B cell (primary cell): ENCODE measurements around the gene SF3B5. TPM values are rescaled to one million over a fixed set of nuclear protein-coding genes. Genes with fewer than 3 reads are reported as not detected.

Experiments used
- ATAC-seq: fragments of 200-7000 bp; cut with Tn5 transposase; one replicate; pipeline ENCODE4 v1.10.0; 2021; ENCODE audit warnings: low read depth, mild to moderate bottlenecking, moderate number of reproducible peaks, moderate library complexity
- CTCF ChIA-PET: fragments of 350-600 bp; sonication (Branson Sonifier 250); formaldehyde crosslinking; loops from one replicate; lab custom pipeline; 2021; ENCODE audit warnings: antibody characterized with exemption, inconsistent platforms; lab: Charles Lee
- POLR2A ChIA-PET: fragments of 350-600 bp; sonication (Branson Sonifier 250); formaldehyde crosslinking; loops from one replicate; lab custom pipeline; 2021; ENCODE audit warnings: antibody characterized with exemption; lab: Charles Lee
- DNase-seq: peaks from one replicate; pipeline ENCODE4 v3.0.0; 2013
- H2AFZ ChIP-seq: 2 replicates; pipeline ENCODE4 v1.6.1; 2012; ENCODE audit warnings: mild to moderate bottlenecking, low read depth, low read length; ENCODE audit not compliant: insufficient read depth, poor library complexity, severe bottlenecking
- H3K27ac ChIP-seq, 2 donors: 1 replicate in 1 of 2; 2 replicates in 1 of 2; pipeline ENCODE4 v1.5.1; 2012 to 2013; ENCODE audit warnings: low read length in 2 of 2, mild to moderate bottlenecking in 2 of 2, moderate library complexity in 1 of 2
- H3K27me3 ChIP-seq, 4 experiments: fragments of 200-600 bp in 1 of 4; sonication (generic) in 1 of 4; replicated peaks in 1 of 4; 1 replicate in 2 of 4; 2 replicates in 2 of 4; pipeline versions ENCODE4 v1.6.1 to v1.7.0; 2013 to 2016; ENCODE audit warnings: low read length in 3 of 4, mild to moderate bottlenecking in 2 of 4, mixed read lengths in 1 of 4, moderate library complexity in 1 of 4; ENCODE audit not compliant: insufficient read depth in 4 of 4, control insufficient read depth in 3 of 4; ENCODE audit errors: control extremely low read depth in 1 of 4
- H3K36me3 ChIP-seq, 2 experiments: replicated peaks in 1 of 2; 1 replicate in 1 of 2; 2 replicates in 1 of 2; pipeline versions ENCODE4 v1.6.1 to v1.7.1; 2013; ENCODE audit warnings: low read length in 1 of 2; ENCODE audit not compliant: insufficient read depth in 2 of 2, control insufficient read depth in 1 of 2; ENCODE audit errors: control extremely low read depth in 1 of 2, extremely low read depth in 1 of 2
- H3K4me1 ChIP-seq, 2 donors: fragments of 200-600 bp in 1 of 2; sonication (generic) in 1 of 2; 1 replicate in 1 of 2; 2 replicates in 1 of 2; pipeline versions ENCODE4 v1.5.1 to v1.6.1; 2013 to 2017; ENCODE audit warnings: low read length in 2 of 2; ENCODE audit not compliant: control insufficient read depth in 2 of 2, insufficient read depth in 2 of 2
- H3K4me2 ChIP-seq: replicated peaks from 2 replicates; pipeline ENCODE3; 2012; ENCODE audit warnings: mild to moderate bottlenecking, low read depth, low read length; ENCODE audit not compliant: poor library complexity, severe bottlenecking
- H3K4me3 ChIP-seq, 5 experiments: fragments of 200-600 bp in 1 of 5; sonication (generic) in 1 of 5; 1 replicate in 3 of 5; 2 replicates in 2 of 5; pipeline versions ENCODE4 v1.5.1 to v1.7.0; 2011 to 2016; ENCODE audit warnings: low read length in 4 of 5, mild to moderate bottlenecking in 4 of 5, low read depth in 2 of 5, control low read depth in 1 of 5, moderate library complexity in 1 of 5; ENCODE audit not compliant: insufficient read depth in 1 of 5; ENCODE audit errors: control extremely low read depth in 1 of 5, extremely low read depth in 1 of 5
- H3K79me2 ChIP-seq: fragments of 200-600 bp; sonication (generic); one replicate; pipeline ENCODE4 v1.6.0; 2016; ENCODE audit warnings: low read length; ENCODE audit not compliant: control insufficient read depth, insufficient read depth
- H3K9ac ChIP-seq: fragments of 200-600 bp; sonication (generic); 2 replicates; pipeline ENCODE4 v1.6.1; 2017; ENCODE audit warnings: mild to moderate bottlenecking, low read length, moderate library complexity
- H3K9me3 ChIP-seq, 3 donors: one replicate each; pipeline versions ENCODE4 v1.6.1 to v1.7.1; 2013; ENCODE audit warnings: low read length in 2 of 3; ENCODE audit not compliant: control insufficient read depth in 2 of 3, insufficient read depth in 1 of 3; ENCODE audit errors: control extremely low read depth in 1 of 3
- H4K20me1 ChIP-seq: 2 replicates; pipeline ENCODE4 v1.6.0; 2012; ENCODE audit warnings: mild to moderate bottlenecking, low read length; ENCODE audit not compliant: insufficient read depth, control insufficient read depth, poor library complexity, severe bottlenecking
- H3K27ac Mint-ChIP-seq: one replicate; pipeline ENCODE4 v1.8.0; 2021; ENCODE audit warnings: mixed read lengths
- H3K27me3 Mint-ChIP-seq: one replicate; pipeline ENCODE4 v1.8.0; 2021; ENCODE audit warnings: mixed read lengths
- H3K4me1 Mint-ChIP-seq: one replicate; pipeline ENCODE4 v1.8.0; 2021; ENCODE audit warnings: mixed read lengths
- H3K4me3 Mint-ChIP-seq: one replicate; pipeline ENCODE4 v1.8.0; 2021; ENCODE audit warnings: mixed read lengths
- H3K9me3 Mint-ChIP-seq: one replicate; pipeline ENCODE4 v1.8.0; 2022; ENCODE audit warnings: mixed read lengths; ENCODE audit not compliant: insufficient read depth
- EZH2 ChIP-seq: IDR thresholded peaks from 2 replicates; pipeline ENCODE4 v1.6.1; 2012; ENCODE audit warnings: borderline replicate concordance, low read depth, mild to moderate bottlenecking, moderate library complexity, low read length; ENCODE audit not compliant: insufficient read depth, poor library complexity, severe bottlenecking
- WGBS: methylation state at CpG from one replicate; pipeline ENCODE4 v1.1.5; 2013; ENCODE audit warnings: missing lambda C conversion rate; ENCODE audit not compliant: insufficient coverage; 5-methylcytosine and 5-hydroxymethylcytosine counted together
- intact Hi-C: fragments of 100-400 bp; cut with micrococcal nuclease; formaldehyde crosslinking; loops from one replicate; pipeline ENCODE4 v1.10.0; 2022
- polyA plus RNA-seq: library from polyadenylated mRNA; depleted of rRNA; stranded (reverse); fragments of >200 nt; gene quantifications from 2 replicates; pipeline ENCODE4 v1.2.3, GENCODE V29; 2012
- total RNA-seq, 2 donors: library from RNA; stranded (reverse); fragments of 120-200 nt in 1 of 2; gene quantifications; 1 replicate in 1 of 2; 2 replicates in 1 of 2; pipeline versions ENCODE4 v1.2.3 to v1.2.4, GENCODE V29; 2013 to 2022
- TF ChIP-seq, protein P1 (sequence below): fragments of 200-600 bp; IDR thresholded peaks from one replicate; pipeline ENCODE4 v1.8.0; 2022; ENCODE audit warnings: antibody characterized with exemption, mild to moderate bottlenecking

The SF3B5 gene
- total and polyA plus RNA-seq, 2 donors (not counting 1 experiment from before 2014, with no cell fraction given), result 111 to 360 TPM

DNA sequence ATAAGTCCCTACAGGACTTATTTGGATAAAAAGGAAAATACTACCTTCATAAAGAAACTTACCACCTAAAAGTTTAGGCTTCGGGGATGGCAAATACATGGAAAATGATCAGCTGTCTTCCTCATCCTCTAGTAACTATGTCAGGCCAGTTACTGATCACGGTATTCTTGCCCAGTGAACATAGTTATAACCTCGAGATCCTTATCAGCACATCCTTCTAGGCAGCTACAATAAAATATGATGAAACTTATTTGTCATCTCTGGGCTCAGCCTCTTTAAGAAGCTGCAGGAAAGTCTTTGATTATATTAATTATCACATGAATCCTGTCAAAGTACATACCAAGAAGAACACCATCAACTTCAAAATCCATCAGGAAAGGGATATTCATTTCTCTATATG is 41.8 kb downstream of the SF3B5 start:
- ChIA-PET POLR2A (interaction anchor here (2.5 kb wide), 1 partner anchor 11 kb away, joined by 27 read pairs; no protein-coding TSS in a partner anchor), CTCF (no interaction called here)
- Mint-ChIP-seq H3K4me1 (peaks cover 32% of the 10 kb centered on the region), H3K27ac (no peak overlapping the region), H3K9me3 (no peaks in the 10 kb centered on the region), H3K4me3 (no peak overlapping the region), H3K27me3 (no peaks in the 10 kb centered on the region)
- no CpG with 5 or more reads among the region's 3 CpGs for WGBS
- Histone ChIP-seq H3K4me3 (no peak overlapping the region), H3K27me3 (no peaks in the 10 kb centered on the region), H3K4me2 (no peak overlapping the region), H4K20me1 (no peaks in the 10 kb centered on the region), H3K27ac (no peak overlapping the region), H3K36me3 (no peaks in the 10 kb centered on the region), H3K79me2 (peaks cover 18% of the 10 kb centered on the region), H3K9ac (no peak overlapping the region), H3K9me3 (no peaks in the 10 kb centered on the region), H2AFZ (no peak overlapping the region), H3K4me1 (peaks cover 10 to 17% of the 10 kb centered on the region in 2 donors)
- ATAC-seq (no peak), DNase-seq (no peak)
- no peak for TF ChIP-seq EZH2
- TF ChIP-seq, protein P1, sequence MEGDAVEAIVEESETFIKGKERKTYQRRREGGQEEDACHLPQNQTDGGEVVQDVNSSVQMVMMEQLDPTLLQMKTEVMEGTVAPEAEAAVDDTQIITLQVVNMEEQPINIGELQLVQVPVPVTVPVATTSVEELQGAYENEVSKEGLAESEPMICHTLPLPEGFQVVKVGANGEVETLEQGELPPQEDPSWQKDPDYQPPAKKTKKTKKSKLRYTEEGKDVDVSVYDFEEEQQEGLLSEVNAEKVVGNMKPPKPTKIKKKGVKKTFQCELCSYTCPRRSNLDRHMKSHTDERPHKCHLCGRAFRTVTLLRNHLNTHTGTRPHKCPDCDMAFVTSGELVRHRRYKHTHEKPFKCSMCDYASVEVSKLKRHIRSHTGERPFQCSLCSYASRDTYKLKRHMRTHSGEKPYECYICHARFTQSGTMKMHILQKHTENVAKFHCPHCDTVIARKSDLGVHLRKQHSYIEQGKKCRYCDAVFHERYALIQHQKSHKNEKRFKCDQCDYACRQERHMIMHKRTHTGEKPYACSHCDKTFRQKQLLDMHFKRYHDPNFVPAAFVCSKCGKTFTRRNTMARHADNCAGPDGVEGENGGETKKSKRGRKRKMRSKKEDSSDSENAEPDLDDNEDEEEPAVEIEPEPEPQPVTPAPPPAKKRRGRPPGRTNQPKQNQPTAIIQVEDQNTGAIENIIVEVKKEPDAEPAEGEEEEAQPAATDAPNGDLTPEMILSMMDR, result no peak
- intact Hi-C loops, result no loop called here

DNA sequence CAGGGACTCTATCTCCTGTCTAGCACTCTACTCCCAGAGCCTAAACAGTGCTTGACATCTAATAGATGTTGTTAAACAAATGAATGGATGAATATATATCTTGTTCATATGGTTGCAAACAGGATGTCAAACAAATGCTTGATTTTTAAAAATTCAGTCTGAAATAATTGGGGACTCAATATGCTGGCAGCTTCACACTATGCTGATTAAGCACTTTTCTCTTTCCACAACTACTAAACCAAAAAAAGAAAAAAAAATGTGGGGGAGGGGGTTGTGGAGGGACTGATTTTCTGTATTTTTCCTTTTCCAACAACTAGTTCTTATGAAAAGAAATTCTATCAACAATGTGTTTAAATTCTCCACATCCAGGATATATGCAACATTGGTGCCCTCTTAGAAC is 42.9 kb downstream of the SF3B5 start:
- ChIA-PET CTCF (interaction anchor here (0.7 kb wide), 1 partner anchor 37 kb away, joined by 3 read pairs; no protein-coding TSS in a partner anchor), POLR2A (no interaction called here)
- H3K79me2 ChIP-seq, result peaks cover 18% of the 10 kb centered on the region
- Mint-ChIP-seq H3K4me3 (no peak overlapping the region), H3K4me1 (peaks cover 26% of the 10 kb centered on the region), H3K9me3 (no peaks in the 10 kb centered on the region), H3K27ac (no peak overlapping the region), H3K27me3 (no peaks in the 10 kb centered on the region)
- H3K4me1 ChIP-seq, result peaks cover 10 to 17% of the 10 kb centered on the region in 2 donors
- DNase-seq (no peak), ATAC-seq (no peak)
- H3K36me3 ChIP-seq, result no peaks in the 10 kb centered on the region
- no peak overlapping the region for H3K4me3 ChIP-seq
- no peak for TF ChIP-seq EZH2
- TF ChIP-seq, protein P1, result no peak
- H3K27me3 ChIP-seq, result no peaks in the 10 kb centered on the region
- peaks cover 0 to 7% (median 2%) of the 10 kb centered on the region in 3 donors for H3K9me3 ChIP-seq
- no peak overlapping the region for H3K4me2 ChIP-seq
- no peaks in the 10 kb centered on the region for H4K20me1 ChIP-seq
- no peak overlapping the region for H3K9ac ChIP-seq
- H2AFZ ChIP-seq, result no peak overlapping the region
- intact Hi-C loops, result no loop called here
- no peak overlapping the region for H3K27ac ChIP-seq
